H9 (cell line): ENCODE results near the gene CDC37L1. TPM values are rescaled to one million over a fixed set of nuclear protein-coding genes. Genes with fewer than 3 reads are reported as not detected.
"Not testable (repeated sequence)": the region's sequence is repeated elsewhere in the genome, so short reads cannot be mapped to it uniquely, and the experiment has no call there.

ENCODE experiments used
- DNase-seq: peaks from one replicate; pipeline ENCODE4 v3.0.0-alpha.2; 2017
- H2AFZ ChIP-seq: one replicate; pipeline ENCODE4 v1.6.1; 2013; ENCODE audit warnings: mild to moderate bottlenecking, low read length, control low read depth, moderate library complexity
- H2AK5ac ChIP-seq: 2 replicates; pipeline ENCODE4 v1.6.1; 2013; ENCODE audit warnings: low read length, control low read depth, mixed read lengths; ENCODE audit not compliant: insufficient read length
- H2BK120ac ChIP-seq: one replicate; pipeline ENCODE4 v1.6.1; 2013; ENCODE audit warnings: low read depth, mild to moderate bottlenecking, low read length, control low read depth, inconsistent platforms; ENCODE audit not compliant: poor library complexity, severe bottlenecking
- H2BK12ac ChIP-seq: 2 replicates; pipeline ENCODE4 v1.6.1; 2013; ENCODE audit warnings: low read length, control low read depth, mixed read lengths, low read depth; ENCODE audit not compliant: insufficient read length
- H2BK15ac ChIP-seq: 2 replicates; pipeline ENCODE4 v1.6.1; 2013; ENCODE audit warnings: low read depth, low read length, control low read depth
- H2BK20ac ChIP-seq: one replicate; pipeline ENCODE4 v1.6.1; 2013; ENCODE audit warnings: low read depth, mild to moderate bottlenecking, low read length, control low read depth, inconsistent platforms; ENCODE audit not compliant: poor library complexity, severe bottlenecking
- H2BK5ac ChIP-seq: 2 replicates; pipeline ENCODE4 v1.6.1; 2013; ENCODE audit warnings: low read length, control low read depth, mixed read lengths; ENCODE audit not compliant: insufficient read length
- H3K14ac ChIP-seq: 2 replicates; pipeline ENCODE4 v1.6.1; 2013; ENCODE audit warnings: low read length, control low read depth; ENCODE audit not compliant: insufficient read depth
- H3K18ac ChIP-seq: 2 replicates; pipeline ENCODE4 v1.6.1; 2013; ENCODE audit warnings: low read depth, mild to moderate bottlenecking, mixed read lengths, low read length, control low read depth; ENCODE audit not compliant: insufficient read length
- H3K23ac ChIP-seq: 2 replicates; pipeline ENCODE4 v1.6.1; 2013; ENCODE audit warnings: low read length, control low read depth, mixed read lengths, low read depth; ENCODE audit not compliant: insufficient read length
- H3K23me2 ChIP-seq: 2 replicates; pipeline ENCODE4 v1.6.1; 2013; ENCODE audit warnings: low read depth, mild to moderate bottlenecking, mixed read lengths, low read length, control low read depth; ENCODE audit not compliant: insufficient read length, poor library complexity, severe bottlenecking
- H3K27ac ChIP-seq: 2 replicates; pipeline ENCODE4 v1.5.1; 2013; ENCODE audit warnings: low read length, control low read depth, mixed read lengths, low read depth; ENCODE audit not compliant: insufficient read length
- H3K27me3 ChIP-seq: 2 replicates; pipeline ENCODE4 v1.6.1; 2013; ENCODE audit warnings: low read length, control low read depth, inconsistent platforms; ENCODE audit not compliant: insufficient read depth
- H3K4ac ChIP-seq: 2 replicates; pipeline ENCODE4 v1.6.1; 2013; ENCODE audit warnings: low read depth, mild to moderate bottlenecking, control low read depth, inconsistent platforms, low read length, moderate library complexity
- H3K4me1 ChIP-seq: 2 replicates; pipeline ENCODE4 v1.6.1; 2013; ENCODE audit warnings: low read length, control low read depth, inconsistent platforms; ENCODE audit not compliant: insufficient read depth
- H3K4me2 ChIP-seq: 2 replicates; pipeline ENCODE4 v1.6.1; 2013; ENCODE audit warnings: low read length, control low read depth, mixed read lengths; ENCODE audit not compliant: insufficient read length, insufficient read depth
- H3K56ac ChIP-seq: 2 replicates; pipeline ENCODE4 v1.6.1; 2013; ENCODE audit warnings: low read depth, mild to moderate bottlenecking, mixed read lengths, low read length, control low read depth; ENCODE audit not compliant: insufficient read length
- H3K79me1 ChIP-seq: 2 replicates; pipeline ENCODE4 v1.6.1; 2013; ENCODE audit warnings: low read depth, mild to moderate bottlenecking, moderate library complexity, low read length, control low read depth, inconsistent platforms; ENCODE audit not compliant: insufficient read depth, poor library complexity, severe bottlenecking
- H3K79me2 ChIP-seq: 2 replicates; pipeline ENCODE4 v1.6.1; 2013; ENCODE audit warnings: low read length, control low read depth, inconsistent platforms; ENCODE audit not compliant: insufficient read depth
- H3K9ac ChIP-seq: 2 replicates; pipeline ENCODE4 v1.6.1; 2013; ENCODE audit warnings: low read length, control low read depth, mixed read lengths; ENCODE audit not compliant: insufficient read length; ENCODE audit errors: extremely low read depth
- H3K9me3 ChIP-seq: one replicate; pipeline ENCODE4 v1.6.1; 2013; ENCODE audit warnings: low read depth, low read length, inconsistent platforms; ENCODE audit not compliant: control insufficient read depth
- H3T11ph ChIP-seq: one replicate; pipeline ENCODE4 v1.6.1; 2013; ENCODE audit warnings: mild to moderate bottlenecking, low read length, control low read depth, inconsistent platforms
- H4K20me1 ChIP-seq: one replicate; pipeline ENCODE4 v1.6.1; 2013; ENCODE audit not compliant: control insufficient read depth, insufficient read length, insufficient read depth
- H4K5ac ChIP-seq: 2 replicates; pipeline ENCODE4 v1.6.1; 2013; ENCODE audit warnings: low read depth, mild to moderate bottlenecking, mixed read lengths, low read length, control low read depth; ENCODE audit not compliant: insufficient read length
- H4K8ac ChIP-seq: replicated peaks from 2 replicates; pipeline ENCODE4 v1.6.1; 2013; ENCODE audit warnings: low read length, control low read depth, mixed read lengths, low read depth; ENCODE audit not compliant: insufficient read length
- H4K91ac ChIP-seq: 2 replicates; pipeline ENCODE4 v1.6.1; 2013; ENCODE audit warnings: low read depth, mild to moderate bottlenecking, moderate library complexity, mixed read lengths, low read length, control low read depth; ENCODE audit not compliant: insufficient read length
- H3K27ac Mint-ChIP-seq, 3 experiments: 2 replicates in 2 of 3; 3 replicates in 1 of 3; pipeline ENCODE4 v1.8.0; 2020 to 2021; ENCODE audit warnings: mixed read lengths in 3 of 3, mild to moderate bottlenecking in 1 of 3, moderate library complexity in 1 of 3
- H3K27me3 Mint-ChIP-seq: 2 replicates; pipeline ENCODE4 v1.8.0; 2021; ENCODE audit warnings: low read depth, mild to moderate bottlenecking, moderate library complexity, mixed read lengths
- H3K36me3 Mint-ChIP-seq, 3 experiments: 2 replicates in 2 of 3; 3 replicates in 1 of 3; pipeline ENCODE4 v1.8.0; 2020 to 2021; ENCODE audit warnings: low read depth in 3 of 3, mixed read lengths in 3 of 3; ENCODE audit not compliant: insufficient read depth in 1 of 3
- H3K4me1 Mint-ChIP-seq, 2 experiments: 2 replicates each; pipeline ENCODE4 v1.8.0; 2020; ENCODE audit warnings: mixed read lengths in 2 of 2
- H3K4me3 Mint-ChIP-seq, 2 experiments: 2 replicates in 1 of 2; 3 replicates in 1 of 2; pipeline ENCODE4 v1.8.0; 2020 to 2021; ENCODE audit warnings: mild to moderate bottlenecking in 2 of 2, mixed read lengths in 2 of 2, moderate library complexity in 1 of 2
- H3K9me3 Mint-ChIP-seq, 2 experiments: 2 replicates in 1 of 2; 3 replicates in 1 of 2; pipeline ENCODE4 v1.8.0; 2020; ENCODE audit warnings: mild to moderate bottlenecking in 2 of 2, mixed read lengths in 2 of 2, moderate library complexity in 1 of 2
- WGBS: extraction: QIAGEN DNeasy Blood & Tissue Kit; methylation state at CpG from one replicate; pipeline ENCODE4 v1.1.7; 2013; ENCODE audit warnings: missing lambda C conversion rate, low lambda C conversion rate, mixed read lengths; ENCODE audit not compliant: insufficient read length; ENCODE audit errors: extremely low coverage; 5-methylcytosine and 5-hydroxymethylcytosine counted together
- total RNA-seq: library from RNA; stranded (reverse); gene quantifications from 2 replicates; pipeline ENCODE4 v1.2.1, GENCODE V29; 2021
- TF ChIP-seq, protein P1 (sequence below): fragments of 200-600 bp; sonication (generic); conservative IDR thresholded peaks from 3 replicates; pipeline ENCODE4 v1.8.0; 2021; ENCODE audit warnings: antibody characterized with exemption, mild to moderate bottlenecking

CDC37L1 gene
- total RNA-seq, 1 experiment from 2014 or later: 17.6 TPM

DNA sequence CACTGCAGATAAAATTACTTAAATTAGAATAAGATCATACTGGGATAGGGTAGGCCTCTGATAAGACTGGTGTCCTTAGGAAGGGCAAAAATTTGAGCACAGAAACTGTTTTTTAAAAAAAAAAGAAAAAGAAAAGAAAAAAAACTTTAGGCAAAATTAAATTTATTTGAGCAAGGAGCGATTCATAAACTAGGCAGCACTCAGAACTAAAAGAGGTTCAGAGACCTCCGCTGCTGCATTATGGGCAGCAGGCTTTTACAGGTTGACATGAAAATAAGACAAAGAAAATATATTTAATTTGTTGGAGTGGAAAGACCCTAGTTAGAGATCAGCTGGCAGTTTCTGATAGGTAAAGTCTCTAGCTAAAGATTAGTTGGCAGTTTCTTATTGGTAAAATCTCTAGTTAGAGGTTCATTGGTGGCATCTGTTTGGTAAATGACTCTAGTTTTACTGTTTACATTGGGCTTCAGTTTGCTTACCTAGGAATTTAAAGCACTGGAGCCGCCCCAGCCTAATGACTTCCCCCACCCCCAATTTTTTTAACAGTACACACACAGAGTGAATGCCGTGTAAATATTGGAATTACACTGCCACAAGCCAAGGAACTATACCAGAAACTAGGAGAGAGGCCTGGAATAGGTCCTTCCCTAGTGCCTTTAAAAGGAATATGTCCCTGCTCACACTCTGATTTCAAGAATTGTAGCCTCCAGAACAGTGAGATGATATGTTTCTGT lies 21.8 kb upstream of the CDC37L1 start:
- no peaks in the 10 kb centered on the region for H3K79me2 ChIP-seq
- H3K27me3 Mint-ChIP-seq: no peaks in the 10 kb centered on the region

DNA sequence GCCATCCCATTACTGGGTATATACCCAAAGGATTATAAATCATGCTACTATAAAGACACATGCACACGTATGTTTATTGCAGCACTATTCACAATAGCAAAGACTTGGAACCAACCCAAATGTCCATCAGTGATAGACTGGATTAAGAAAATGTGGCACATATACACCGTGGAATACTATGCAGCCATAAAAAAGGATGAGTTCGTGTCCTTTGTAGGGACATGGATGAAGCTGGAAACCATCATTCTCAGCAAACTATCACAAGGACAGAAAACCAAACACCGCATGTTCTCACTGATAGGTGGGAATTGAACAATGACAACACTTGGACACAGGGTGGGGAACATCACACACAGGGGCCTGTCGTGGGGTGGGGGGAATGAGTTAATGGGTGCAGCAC lies 18.7 kb upstream of the CDC37L1 start:
- not testable (repeated sequence) for H3K9ac ChIP-seq, H2BK20ac ChIP-seq, H3K27ac ChIP-seq, H4K8ac ChIP-seq, H2AFZ ChIP-seq, H3K4me2 ChIP-seq, H3K23me2 ChIP-seq, H3K9me3 ChIP-seq, H2BK15ac ChIP-seq, H3K4me3 Mint-ChIP-seq, H4K91ac ChIP-seq, H2BK120ac ChIP-seq, H3K27me3 ChIP-seq, H3T11ph ChIP-seq, H4K5ac ChIP-seq, H3K4ac ChIP-seq, H3K9me3 Mint-ChIP-seq, H2BK12ac ChIP-seq, H3K27me3 Mint-ChIP-seq, DNase-seq, H3K79me2 ChIP-seq, H3K56ac ChIP-seq, H3K18ac ChIP-seq, H3K23ac ChIP-seq, H3K27ac Mint-ChIP-seq, H3K36me3 Mint-ChIP-seq, H3K79me1 ChIP-seq, H3K14ac ChIP-seq, H2BK5ac ChIP-seq, H2AK5ac ChIP-seq, H4K20me1 ChIP-seq
- H3K4me1 ChIP-seq: peaks cover 11% of the 10 kb centered on the region
- peaks cover 49 to 54% of the 10 kb centered on the region in 2 experiments for H3K4me1 Mint-ChIP-seq
- no CpG with 5 or more reads among the region's 5 CpGs for WGBS

More for the DNA sequence above, 21.8 kb upstream of the CDC37L1 start:
- Histone ChIP-seq H2AK5ac (no peak overlapping the region), H4K91ac (no peak overlapping the region), H3K56ac (no peak overlapping the region), H3K14ac (no peak overlapping the region), H2BK12ac (no peak overlapping the region), H3K79me1 (no peaks in the 10 kb centered on the region), H2BK5ac (no peak overlapping the region), H2BK20ac (peak overlapping the region; percentile 90), H3K4me1 (no peaks in the 10 kb centered on the region), H3K9ac (no peak overlapping the region), H2BK120ac (no peak overlapping the region), H4K8ac (no peak overlapping the region), H3K4ac (no peak overlapping the region), H3K27me3 (no peaks in the 10 kb centered on the region), H4K20me1 (peaks cover 2% of the 10 kb centered on the region), H3K27ac (no peak overlapping the region), H3K23ac (no peak overlapping the region), H3K4me2 (no peak overlapping the region), H2AFZ (no peak overlapping the region), H2BK15ac (no peak overlapping the region), H3K18ac (no peak overlapping the region), H3K9me3 (no peaks in the 10 kb centered on the region), H3K23me2 (no peaks in the 10 kb centered on the region), H3T11ph (no peak overlapping the region), H4K5ac (no peak overlapping the region)
- peaks cover 2% of the 10 kb centered on the region in 2 experiments; a peak in 2 of 5 replicates for H3K9me3 Mint-ChIP-seq
- no CpG with 5 or more reads among the region's 4 CpGs for WGBS
- H3K4me1 Mint-ChIP-seq: peaks cover 20 to 26% of the 10 kb centered on the region in 2 experiments
- DNase-seq: no peak
- no peak overlapping the region for H3K27ac Mint-ChIP-seq
- TF ChIP-seq, protein P1, sequence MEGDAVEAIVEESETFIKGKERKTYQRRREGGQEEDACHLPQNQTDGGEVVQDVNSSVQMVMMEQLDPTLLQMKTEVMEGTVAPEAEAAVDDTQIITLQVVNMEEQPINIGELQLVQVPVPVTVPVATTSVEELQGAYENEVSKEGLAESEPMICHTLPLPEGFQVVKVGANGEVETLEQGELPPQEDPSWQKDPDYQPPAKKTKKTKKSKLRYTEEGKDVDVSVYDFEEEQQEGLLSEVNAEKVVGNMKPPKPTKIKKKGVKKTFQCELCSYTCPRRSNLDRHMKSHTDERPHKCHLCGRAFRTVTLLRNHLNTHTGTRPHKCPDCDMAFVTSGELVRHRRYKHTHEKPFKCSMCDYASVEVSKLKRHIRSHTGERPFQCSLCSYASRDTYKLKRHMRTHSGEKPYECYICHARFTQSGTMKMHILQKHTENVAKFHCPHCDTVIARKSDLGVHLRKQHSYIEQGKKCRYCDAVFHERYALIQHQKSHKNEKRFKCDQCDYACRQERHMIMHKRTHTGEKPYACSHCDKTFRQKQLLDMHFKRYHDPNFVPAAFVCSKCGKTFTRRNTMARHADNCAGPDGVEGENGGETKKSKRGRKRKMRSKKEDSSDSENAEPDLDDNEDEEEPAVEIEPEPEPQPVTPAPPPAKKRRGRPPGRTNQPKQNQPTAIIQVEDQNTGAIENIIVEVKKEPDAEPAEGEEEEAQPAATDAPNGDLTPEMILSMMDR: no peak
- no peak overlapping the region for H3K4me3 Mint-ChIP-seq
- peaks cover 0 to 2% (median 0%) of the 10 kb centered on the region in 3 experiments; a peak in 1 of 7 replicates for H3K36me3 Mint-ChIP-seq
